ENCODE results near the gene PUM2. TPM values are rescaled to one million over a fixed set of nuclear protein-coding genes. Genes with fewer than 3 reads are reported as not detected.

The PUM2 gene
- total RNA-seq, 1 donor from 2014 or later, result 123 TPM

GRCh38 chr2:20348542-20348941, 2.1 kb downstream of the PUM2 start:
- peak overlapping the region; percentile 84 for H3K27ac Mint-ChIP-seq

GRCh38 chr2:20346565-20347381, 3.9 kb downstream of the PUM2 start:
- no peaks in the 10 kb centered on the region for H3K27me3 Mint-ChIP-seq
- no peak for TF ChIP-seq CTCF (IDR thresholded peaks at IDR 0.05; ENCODE audit: unreplicated experiment)
- peaks cover 28% of the 10 kb centered on the region for H3K4me1 Mint-ChIP-seq (ENCODE audit: low read depth)
- no peak for DNase-seq (ENCODE audit: low spot score, unreplicated experiment)
- H3K36me3 Mint-ChIP-seq (ENCODE audit: insufficient read depth), result peaks cover 5% of the 10 kb centered on the region
- H3K4me3 Mint-ChIP-seq (ENCODE audit: low read depth), result peak overlapping the region; percentile 1
- H3K9me3 Mint-ChIP-seq (ENCODE audit: low read depth), result no peaks in the 10 kb centered on the region
- H3K27ac Mint-ChIP-seq, result peak overlapping the region; percentile 1

More at GRCh38 chr2:20348542-20348941, 2.1 kb downstream of the PUM2 start:
- TF ChIP-seq CTCF (IDR thresholded peaks at IDR 0.05; ENCODE audit: unreplicated experiment), result no peak
- peaks cover 34% of the 10 kb centered on the region for H3K4me1 Mint-ChIP-seq (ENCODE audit: low read depth)
- no peak for DNase-seq (ENCODE audit: low spot score, unreplicated experiment)
- peaks cover 5% of the 10 kb centered on the region for H3K36me3 Mint-ChIP-seq (ENCODE audit: insufficient read depth)
- H3K4me3 Mint-ChIP-seq (ENCODE audit: low read depth), result no peak overlapping the region
- no peaks in the 10 kb centered on the region for H3K9me3 Mint-ChIP-seq (ENCODE audit: low read depth)
- no peaks in the 10 kb centered on the region for H3K27me3 Mint-ChIP-seq

GRCh38 chr2:20343128-20343527, 7.5 kb downstream of the PUM2 start:
- Mint-ChIP-seq H3K27me3 (no peaks in the 10 kb centered on the region), H3K27ac (no peak overlapping the region), H3K4me1 (ENCODE audit: low read depth) (peaks cover 24% of the 10 kb centered on the region), H3K36me3 (ENCODE audit: insufficient read depth) (peaks cover 5% of the 10 kb centered on the region), H3K9me3 (ENCODE audit: low read depth) (no peaks in the 10 kb centered on the region), H3K4me3 (ENCODE audit: low read depth) (no peak overlapping the region)
- TF ChIP-seq CTCF (IDR thresholded peaks at IDR 0.05; ENCODE audit: unreplicated experiment), result no peak
- DNase-seq (ENCODE audit: low spot score, unreplicated experiment), result no peak

GRCh38 chr2:20339012-20339411, 11.6 kb downstream of the PUM2 start:
- Mint-ChIP-seq H3K36me3 (ENCODE audit: insufficient read depth) (peaks cover 1% of the 10 kb centered on the region), H3K27ac (no peak overlapping the region), H3K4me3 (ENCODE audit: low read depth) (no peak overlapping the region), H3K4me1 (ENCODE audit: low read depth) (peaks cover 23% of the 10 kb centered on the region), H3K9me3 (ENCODE audit: low read depth) (no peaks in the 10 kb centered on the region), H3K27me3 (no peaks in the 10 kb centered on the region)
- no peak for TF ChIP-seq CTCF (IDR thresholded peaks at IDR 0.05; ENCODE audit: unreplicated experiment)
- DNase-seq (ENCODE audit: low spot score, unreplicated experiment), result no peak

- Mint-ChIP-seq H3K4me3 (ENCODE audit: low read depth) (no peak overlapping the region), H3K36me3 (ENCODE audit: insufficient read depth) (peaks cover 16% of the 10 kb centered on the region), H3K9me3 (ENCODE audit: low read depth) (peaks cover 9% of the 10 kb centered on the region), H3K27me3 (no peaks in the 10 kb centered on the region), H3K27ac (no peak overlapping the region), H3K4me1 (ENCODE audit: low read depth) (peaks cover 26% of the 10 kb centered on the region)
- TF ChIP-seq CTCF (IDR thresholded peaks at IDR 0.05; ENCODE audit: unreplicated experiment), result no peak
- no peak for DNase-seq (ENCODE audit: low spot score, unreplicated experiment)
These were observed 15.9 kb downstream of the PUM2 start for GRCh38 chr2:20334605-20335203.

Data from progenitor cell of endocrine pancreas (in vitro differentiated cells).